K562 (cell line): ENCODE data around the gene FNBP1.

Source experiments
- CTCF ChIP-seq, 3 experiments: IDR thresholded peaks in 2 of 3; conservative IDR thresholded peaks in 1 of 3; 2 replicates each; pipeline ENCODE4 v1.5.1; 2011 to 2012; ENCODE audit warnings: low read length in 3 of 3, mild to moderate bottlenecking in 3 of 3, control low read depth in 2 of 3, improper control_type of control experiment in 1 of 3, inconsistent platforms in 1 of 3, low read depth in 1 of 3, mixed read lengths in 1 of 3, moderate library complexity in 1 of 3; ENCODE audit not compliant: insufficient read depth in 2 of 3
- KHSRP ChIP-seq: fragments of 450-650 bp; IDR thresholded peaks from 2 replicates; pipeline ENCODE4 v1.6.1; 2017
- POLR2A ChIP-seq: fragments of 450-650 bp; conservative IDR thresholded peaks from 2 replicates; pipeline ENCODE4 v1.6.1; 2016
- SMC3 ChIP-seq: conservative IDR thresholded peaks from 2 replicates; pipeline ENCODE4 v1.6.1; 2011; ENCODE audit warnings: low read depth, low read length, improper control_type of control experiment; ENCODE audit not compliant: insufficient read depth
- ZBTB8A ChIP-seq: fragments of 450-650 bp; IDR thresholded peaks from 2 replicates; pipeline ENCODE4 v1.6.1; 2018; ENCODE audit warnings: mild to moderate bottlenecking, moderate library complexity; ENCODE audit not compliant: partially characterized antibody
- ZKSCAN8 ChIP-seq: fragments of 200-800 bp; sonication (Bioruptor generic); IDR thresholded peaks from 2 replicates; pipeline ENCODE4 v1.6.1; 2016; ENCODE audit warnings: missing genetic modification characterization, missing compliant biosample characterization
- ZNF121 ChIP-seq: sonication (generic); formaldehyde crosslinking; conservative IDR thresholded peaks from 2 replicates; pipeline ENCODE4 v1.8.0; 2022; ENCODE audit warnings: missing genetic modification reagents
- ZNF431 ChIP-seq: sonication (generic); formaldehyde crosslinking; IDR thresholded peaks from 2 replicates; pipeline ENCODE4 v1.8.0; 2022; ENCODE audit warnings: mild to moderate bottlenecking, missing genetic modification reagents

DNA sequence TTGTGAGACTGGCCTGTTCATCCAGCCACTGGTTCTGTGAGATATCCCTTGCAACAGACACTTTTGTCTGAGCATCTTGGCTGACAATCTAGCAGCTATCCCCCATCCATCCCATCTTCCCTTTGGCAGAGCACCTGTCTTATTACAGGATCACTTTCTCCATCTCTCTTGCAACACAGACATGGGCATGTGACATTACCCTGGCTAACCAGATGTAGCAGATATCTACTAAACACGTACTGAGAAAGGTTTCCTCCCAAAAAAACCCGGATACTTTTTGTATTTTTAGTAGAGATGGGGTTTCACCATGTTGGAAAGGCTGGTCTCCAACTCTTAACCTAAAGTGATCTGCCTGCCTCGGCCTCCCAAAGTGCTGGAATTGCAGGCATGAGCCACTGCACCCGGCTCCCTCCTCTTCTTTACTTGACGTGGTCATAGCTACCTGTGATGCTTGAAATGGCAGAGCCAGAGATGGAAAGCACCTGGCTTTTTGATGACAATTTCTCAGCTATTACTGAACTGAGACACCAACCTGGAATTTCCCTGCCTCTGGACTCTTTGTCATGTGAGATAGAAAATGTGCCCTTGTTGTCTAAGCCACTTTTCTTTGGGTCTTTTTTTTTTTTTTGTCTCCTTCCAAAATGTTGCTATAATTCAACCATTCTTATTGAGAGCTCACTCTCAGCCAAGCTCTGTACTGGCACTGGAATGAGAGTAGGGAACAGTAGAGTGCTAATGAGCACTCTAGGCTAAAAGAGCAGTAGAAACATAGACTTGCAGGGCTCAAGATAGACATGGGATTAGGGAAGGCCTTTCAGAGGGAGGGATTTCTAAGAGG, 32.6 kb downstream of the FNBP1 start:
- TF ChIP-seq CTCF (IDR thresholded peaks at IDR 0.05 in 2 of 3, conservative IDR thresholded peaks at IDR 0.05 in 1 of 3; ENCODE audit: insufficient read depth in 2 of 3, low read depth in 1 of 3, low read length in 3 of 3) = no peak
- no peak for TF ChIP-seq ZNF431
- no peak for TF ChIP-seq SMC3
- no peak for TF ChIP-seq POLR2A
- no peak for TF ChIP-seq KHSRP
- no peak for TF ChIP-seq ZBTB8A
- no peak for TF ChIP-seq ZKSCAN8 (CRISPR knock-in tag)
- TF ChIP-seq ZNF121 (CRISPR knock-in tag) = no peak
